ENCODE data around the gene LHFPL4. TPM values are rescaled to one million over a fixed set of nuclear protein-coding genes. Genes with fewer than 3 reads are reported as not detected.

LHFPL4 gene
- total and polyA plus RNA-seq, 9 of the 15 experiments (the other 6 are each of a cell fraction or from before 2014, with no cell fraction given): not detected

GRCh38 chr3:9507586-9508578, 45.7 kb downstream of the LHFPL4 start:
- ChIA-PET CTCF (ENCODE audit: low intra/inter-chr PET ratio) (no interaction called here), POLR2A (interaction anchor here (0.6 to 1.0 kb wide), 3 partner anchors 10 to 683 kb away, joined by 3 read pairs; no protein-coding TSS in a partner anchor)
- Histone ChIP-seq H3K9me3 (replicated peaks; ENCODE audit: control insufficient read depth, insufficient read depth, low read depth, low read length) (no peaks in the 10 kb centered on the region), H3K79me2 (ENCODE audit: control insufficient read depth, insufficient read depth, low read length) (no peaks in the 10 kb centered on the region), H4K20me1 (replicated peaks; ENCODE audit: control insufficient read depth, insufficient read depth, low read length) (peaks cover 4% of the 10 kb centered on the region), H3K9ac (ENCODE audit: insufficient read depth in 1 of 2, low read depth in 2 of 2, low read length in 2 of 2) (no peak overlapping the region), H3K4me3 (no peak overlapping the region), H3K4me2 (ENCODE audit: insufficient read depth, low read length) (no peak overlapping the region), H3K4me1 (replicated peaks in 1 of 2; ENCODE audit: control insufficient read depth in 2 of 2, insufficient read depth in 2 of 2, low read length in 2 of 2) (peaks cover 0 to 8% of the 10 kb centered on the region in 2 experiments; a peak in 2 of 5 replicates), H2AFZ (ENCODE audit: low read depth, low read length) (no peak overlapping the region), H3K27me3 (ENCODE audit: control insufficient read depth in 2 of 2, insufficient read depth in 2 of 2, low read length in 2 of 2) (peaks cover 29 to 40% of the 10 kb centered on the region in 2 experiments), H3K9me1 (ENCODE audit: control insufficient read depth, insufficient read depth, low read length) (no peaks in the 10 kb centered on the region), H3K36me3 (ENCODE audit: control insufficient read depth, insufficient read depth, low read length) (no peaks in the 10 kb centered on the region), H3K27ac (ENCODE audit: extremely low read depth, low read depth, low read length) (no peak overlapping the region)
- peak in 1 of 4 experiments; percentile 31 for DNase-seq (ENCODE audit: extremely low read depth in 1 of 4, low spot score in 3 of 4)
- in situ Hi-C loops (cut with MboI) (loop anchor here (10.0 to 25.0 kb wide), 2 partner anchors 217 to 804 kb away; partner anchors contain the start of gene SEC13), intact Hi-C loops (cut with micrococcal nuclease) (loop anchor here (10.0 kb wide), 1 partner anchor 287 kb away; the partner anchor contains the start of genes ARPC4 and TADA3)
- 3% methylated on average over 14 of the region's 14 CpGs for WGBS (ENCODE audit: insufficient coverage, low coverage, missing lambda C conversion rate)
- no TSS peak for BruUV-seq (replicated peaks)
- no peak for FAIRE-seq
- TF ChIP-seq USF1 (CRISPR knock-in tag; IDR thresholded peaks at IDR 0.05) (0 out of 2 replicates have a peak, but pooled peaks have one; percentile 11), ATF4 (CRISPR knock-in tag; IDR thresholded peaks at IDR 0.05) (no peak), ZNF780A (CRISPR knock-in tag; IDR thresholded peaks at IDR 0.05) (no peak)
- ATAC-seq: no peak

All from K562 (cell line).